Spinal cord (tissue), 10 donors: ENCODE results near the gene SIM2. TPM values are rescaled to one million over a fixed set of nuclear protein-coding genes. Genes with fewer than 3 reads are reported as not detected.

Experiments
- DNase-seq, 6 donors: peaks; one replicate each; pipeline versions ENCODE4 v3.0.0 to v3.0.0-alpha.2; 2013 to 2015; ENCODE audit warnings: low spot score in 6 of 6, low read depth in 4 of 6
- H3K27ac ChIP-seq: one replicate; pipeline ENCODE4 v1.5.1; 2013; ENCODE audit warnings: low read depth, low read length, control low read depth
- H3K27me3 ChIP-seq: one replicate; pipeline ENCODE4 v1.6.1; 2013; ENCODE audit warnings: low read length; ENCODE audit not compliant: control insufficient read depth, insufficient read depth
- H3K36me3 ChIP-seq: one replicate; pipeline ENCODE4 v1.6.1; 2013; ENCODE audit warnings: low read length; ENCODE audit not compliant: control insufficient read depth, insufficient read depth
- H3K4me1 ChIP-seq: one replicate; pipeline ENCODE4 v1.6.1; 2013; ENCODE audit warnings: low read length; ENCODE audit not compliant: control insufficient read depth, insufficient read depth
- H3K4me3 ChIP-seq: one replicate; pipeline ENCODE4 v1.5.1; 2013; ENCODE audit warnings: low read depth, low read length, control low read depth
- H3K9me3 ChIP-seq: one replicate; pipeline ENCODE4 v1.6.1; 2013; ENCODE audit warnings: low read length; ENCODE audit not compliant: control insufficient read depth, insufficient read depth
- WGBS: methylation state at CpG from one replicate; pipeline ENCODE4 v1.1.5; 2013; ENCODE audit warnings: missing lambda C conversion rate; ENCODE audit not compliant: insufficient coverage; 5-methylcytosine and 5-hydroxymethylcytosine counted together
- polyA plus RNA-seq, 2 donors: library from polyadenylated mRNA; unstranded; fragments of 120-200 nt; gene quantifications; one replicate each; pipeline ENCODE4 v1.2.1, GENCODE V29; 2013; ENCODE audit not compliant: insufficient read length in 2 of 2
- total RNA-seq, 2 donors: library from RNA; depleted of rRNA in 1 of 2; stranded (reverse); fragments of 120-200 nt in 1 of 2; fragments of >200 nt in 1 of 2; gene quantifications; one replicate each; pipeline versions ENCODE4 v1.2.3 to v1.2.4, GENCODE V29; 2013 to 2014
- donor health status: healthy.

The SIM2 gene
- total and polyA plus RNA-seq, 4 donors, result 0.06 to 3.3 (median 2.9) TPM; not detected in 1

- Histone ChIP-seq H3K27ac (no peak overlapping the region), H3K27me3 (no peaks in the 10 kb centered on the region), H3K36me3 (peaks cover 4% of the 10 kb centered on the region), H3K9me3 (no peaks in the 10 kb centered on the region), H3K4me3 (no peak overlapping the region), H3K4me1 (peaks cover 11% of the 10 kb centered on the region)
- 86% methylated on average over 11 of the region's 12 CpGs for WGBS
- DNase-seq, result no peak
Observed at GRCh38 chr21:36788120-36788638, 89.3 kb downstream of the SIM2 start.

- no peak overlapping the region for H3K4me3 ChIP-seq
- H3K27ac ChIP-seq, result no peak overlapping the region
- DNase-seq, result peak in 1 of 6 donors; percentile 30
- peaks cover 11% of the 10 kb centered on the region for H3K4me1 ChIP-seq
- no peaks in the 10 kb centered on the region for H3K27me3 ChIP-seq
- no peaks in the 10 kb centered on the region for H3K9me3 ChIP-seq
- peaks cover 2% of the 10 kb centered on the region for H3K36me3 ChIP-seq
- WGBS, result 72% methylated on average over 7 of the region's 7 CpGs
Observed at GRCh38 chr21:36790616-36791015, 91.7 kb downstream of the SIM2 start.

- no peak for DNase-seq
- Histone ChIP-seq H3K9me3 (no peaks in the 10 kb centered on the region), H3K27ac (no peak overlapping the region), H3K36me3 (peaks cover 2% of the 10 kb centered on the region), H3K27me3 (no peaks in the 10 kb centered on the region), H3K4me3 (no peak overlapping the region), H3K4me1 (peaks cover 11% of the 10 kb centered on the region)
- 75% methylated on average over 4 of the region's 10 CpGs for WGBS
Observed at GRCh38 chr21:36791180-36791579, 92.3 kb downstream of the SIM2 start.

GRCh38 chr21:36791695-36792470, 93.0 kb downstream of the SIM2 start:
- Histone ChIP-seq H3K9me3 (no peaks in the 10 kb centered on the region), H3K36me3 (no peaks in the 10 kb centered on the region), H3K27ac (no peak overlapping the region), H3K4me1 (peaks cover 11% of the 10 kb centered on the region), H3K27me3 (no peaks in the 10 kb centered on the region), H3K4me3 (no peak overlapping the region)
- DNase-seq, result peak in 2 of 6 donors; percentile 42 to 43
- 66% methylated on average over 18 of the region's 21 CpGs for WGBS

- DNase-seq, result no peak
- Histone ChIP-seq H3K9me3 (no peaks in the 10 kb centered on the region), H3K36me3 (no peaks in the 10 kb centered on the region), H3K27me3 (no peaks in the 10 kb centered on the region), H3K4me1 (peaks cover 11% of the 10 kb centered on the region), H3K4me3 (no peak overlapping the region), H3K27ac (no peak overlapping the region)
- WGBS, result 54% methylated on average over 5 of the region's 6 CpGs
Observed at GRCh38 chr21:36792505-36792967, 93.6 kb downstream of the SIM2 start.

GRCh38 chr21:36796070-36796469, 97.2 kb downstream of the SIM2 start:
- no CpG with 5 or more reads among the region's 2 CpGs for WGBS

GRCh38 chr21:36798491-36798890, 99.6 kb downstream of the SIM2 start:
- H3K9me3 ChIP-seq, result peaks cover 4% of the 10 kb centered on the region
- H3K27ac ChIP-seq, result no peak overlapping the region
- no peak for DNase-seq
- no peaks in the 10 kb centered on the region for H3K27me3 ChIP-seq
- H3K4me3 ChIP-seq, result no peak overlapping the region
- peaks cover 5% of the 10 kb centered on the region for H3K4me1 ChIP-seq
- no peaks in the 10 kb centered on the region for H3K36me3 ChIP-seq

More at GRCh38 chr21:36796070-36796469, 97.2 kb downstream of the SIM2 start:
- H3K9me3 ChIP-seq, result peaks cover 4% of the 10 kb centered on the region
- H3K27ac ChIP-seq, result no peak overlapping the region
- no peak for DNase-seq
- no peaks in the 10 kb centered on the region for H3K27me3 ChIP-seq
- H3K36me3 ChIP-seq, result no peaks in the 10 kb centered on the region
- peaks cover 10% of the 10 kb centered on the region for H3K4me1 ChIP-seq
- H3K4me3 ChIP-seq, result no peak overlapping the region

Other genes with a start within 250 kb of the SIM2 start
- not detected for gene CLDN14, start 219.0 kb upstream of the SIM2 start, total RNA-seq
- under 1 TPM; 0.29 to 0.56 TPM for gene CLDN14, start 219.0 kb upstream of the SIM2 start, polyA plus RNA-seq